CD8-positive, alpha-beta memory T cell (primary cell): ENCODE data around the gene GAGE1. TPM values are rescaled to one million over a fixed set of nuclear protein-coding genes. Genes with fewer than 3 reads are reported as not detected.

Experiments used
- polyA plus RNA-seq: library from polyadenylated mRNA; unstranded; fragments of 300-500 nt; fragmentation: Illumina TruSeq; gene quantifications from one replicate; pipeline ENCODE4 v1.2.3, GENCODE V29; 2021
- total RNA-seq, 2 experiments: library from RNA; stranded (reverse); gene quantifications; one replicate each; pipeline ENCODE4 v1.2.3, GENCODE V29; 2021

The GAGE1 gene
- total and polyA plus RNA-seq, 3 experiments from 2014 or later = not detected

Other genes with a start within 250 kb of the GAGE1 start
- not detected for gene GAGE12C, start 66.8 kb upstream of the GAGE1 start, total RNA-seq
- not detected for gene GAGE12C, start 66.8 kb upstream of the GAGE1 start, polyA plus RNA-seq
- gene GAGE12D, start 57.3 kb upstream of the GAGE1 start, total RNA-seq = not detected
- gene GAGE12D, start 57.3 kb upstream of the GAGE1 start, polyA plus RNA-seq = not detected
- not detected for gene GAGE12E, start 47.7 kb upstream of the GAGE1 start, total RNA-seq
- gene GAGE12E, start 47.7 kb upstream of the GAGE1 start, polyA plus RNA-seq = not detected
- not detected for gene GAGE12F, start 38.2 kb upstream of the GAGE1 start, total RNA-seq
- gene GAGE12F, start 38.2 kb upstream of the GAGE1 start, polyA plus RNA-seq = not detected
- gene GAGE12G, start 28.6 kb upstream of the GAGE1 start, total RNA-seq = not detected
- gene GAGE12G, start 28.6 kb upstream of the GAGE1 start, polyA plus RNA-seq = not detected
- not detected for gene GAGE12H, start 19.1 kb upstream of the GAGE1 start, total RNA-seq
- not detected for gene GAGE12H, start 19.1 kb upstream of the GAGE1 start, polyA plus RNA-seq
- not detected for gene GAGE2A, start 9.5 kb upstream of the GAGE1 start, total RNA-seq
- gene GAGE2A, start 9.5 kb upstream of the GAGE1 start, polyA plus RNA-seq = not detected
- not detected for gene PAGE1, start 97.0 kb downstream of the GAGE1 start, total RNA-seq
- not detected for gene PAGE1, start 97.0 kb downstream of the GAGE1 start, polyA plus RNA-seq
- not detected for gene PAGE4, start 230.3 kb downstream of the GAGE1 start, total RNA-seq
- gene PAGE4, start 230.3 kb downstream of the GAGE1 start, polyA plus RNA-seq = not detected